Peyer's patch (tissue), 4 donors: ENCODE measurements around the gene CCDC144A. TPM values are rescaled to one million over a fixed set of nuclear protein-coding genes. Genes with fewer than 3 reads are reported as not detected.
"Not testable (repeated sequence)": the region's sequence is repeated elsewhere in the genome, so short reads cannot be mapped to it uniquely, and the experiment has no call there.

Experiments used
- DNase-seq, 3 donors: peaks; one replicate each; pipeline ENCODE4 v3.0.0-alpha.2; 2017 to 2019
- H3K27ac ChIP-seq, 4 donors: fragments of 200-600 bp; sonication (generic); one replicate each; pipeline ENCODE4 v1.5.1; 2016 to 2019
- H3K27me3 ChIP-seq, 2 donors: fragments of 200-600 bp; sonication (generic); one replicate each; pipeline ENCODE4 v1.5.1; 2019
- H3K36me3 ChIP-seq, 3 donors: fragments of 200-600 bp; sonication (generic); one replicate each; pipeline ENCODE4 v1.5.1; 2016 to 2019
- H3K4me1 ChIP-seq, 4 donors: fragments of 200-600 bp; sonication (generic); one replicate each; pipeline ENCODE4 v1.5.1; 2016 to 2019
- H3K4me3 ChIP-seq, 4 donors: fragments of 200-600 bp; sonication (generic); 1 replicate in 3 of 4; 2 replicates in 1 of 4; pipeline ENCODE4 v1.5.1; 2016 to 2019; ENCODE audit warnings: mild to moderate bottlenecking in 1 of 4
- H3K9me3 ChIP-seq, 4 donors: fragments of 200-600 bp; sonication (generic); one replicate each; pipeline ENCODE4 v1.5.1; 2016 to 2019; ENCODE audit warnings: mild to moderate bottlenecking in 1 of 4
- POLR2A ChIP-seq, 2 donors: fragments of 450-650 bp; IDR thresholded peaks; one replicate each; pipeline ENCODE4 v1.5.1; 2017; ENCODE audit warnings: antibody characterized with exemption in 2 of 2, mild to moderate bottlenecking in 2 of 2, moderate library complexity in 2 of 2
- total RNA-seq, 4 donors: library from RNA; depleted of rRNA; stranded (reverse); fragments of >200 nt; gene quantifications; one replicate each; pipeline ENCODE4 v1.1.0, GENCODE V29; 2016
- TF ChIP-seq, protein P1 (sequence below), 6 experiments: fragments of 450-650 bp in 4 of 6; fragments of 200-600 bp in 2 of 6; sonication (generic) in 1 of 6; IDR thresholded peaks; one replicate each; pipeline ENCODE4 v1.5.1; 2017 to 2019; ENCODE audit warnings: antibody characterized with exemption in 6 of 6, mild to moderate bottlenecking in 3 of 6, moderate library complexity in 1 of 6

CCDC144A gene
- total RNA-seq, 4 donors from 2014 or later, result 2.6 to 8.2 (median 4.9) TPM

DNA sequence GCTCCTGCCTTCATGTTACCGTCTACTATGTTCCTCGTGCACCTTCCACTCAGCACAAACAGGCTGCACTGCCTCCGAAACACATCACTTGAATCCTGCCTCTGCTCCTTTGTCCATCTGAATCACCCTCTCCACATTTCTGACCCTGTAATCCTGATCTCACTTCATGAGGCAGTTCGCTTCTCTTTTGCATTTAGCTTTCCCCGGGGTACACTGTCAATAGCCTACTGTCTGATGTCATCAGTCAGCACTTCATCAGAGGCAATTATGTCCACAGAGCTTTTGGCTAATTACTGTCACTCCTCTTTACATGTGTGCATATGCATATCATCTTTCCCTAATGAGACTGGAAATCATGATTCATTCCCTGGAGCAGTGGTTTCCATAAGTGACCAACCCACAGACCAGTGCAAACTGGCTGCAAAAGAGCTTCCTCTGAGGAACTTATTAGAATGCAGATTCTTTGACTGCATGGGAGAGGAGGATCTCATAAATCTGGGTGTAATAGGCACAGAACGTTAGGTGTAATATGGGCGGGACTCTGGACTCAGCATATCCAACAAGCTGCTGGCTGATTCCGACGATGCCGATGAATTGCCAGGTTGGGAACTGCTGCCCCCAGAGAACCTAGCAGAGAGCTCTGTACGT, 99.0 kb downstream of the CCDC144A start:
- H3K9me3 ChIP-seq, H3K4me3 ChIP-seq, H3K27ac ChIP-seq, DNase-seq, H3K27me3 ChIP-seq, H3K36me3 ChIP-seq, H3K4me1 ChIP-seq: not testable (repeated sequence)

DNA sequence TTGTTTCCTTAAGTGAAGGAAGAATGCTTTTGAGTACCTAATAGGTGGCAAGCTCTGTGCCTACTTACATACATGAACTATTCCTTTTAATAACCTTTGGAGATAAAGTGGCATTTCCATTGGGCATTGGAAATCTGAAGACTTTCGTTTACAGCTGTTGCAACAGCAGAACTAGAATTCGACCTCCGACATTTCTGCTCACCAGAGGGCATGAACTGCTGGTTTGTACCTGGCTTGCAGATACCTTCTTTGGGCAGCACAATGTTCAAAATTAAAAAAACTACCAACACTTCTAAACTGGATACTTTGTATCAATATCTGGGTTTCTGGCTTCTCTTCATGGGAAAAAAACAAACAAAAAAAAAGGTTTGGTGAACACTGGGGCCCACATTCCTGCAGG, 99.6 kb downstream of the CCDC144A start:
- H3K27me3 ChIP-seq, H3K27ac ChIP-seq, H3K4me1 ChIP-seq, H3K4me3 ChIP-seq, H3K36me3 ChIP-seq, H3K9me3 ChIP-seq, DNase-seq: not testable (repeated sequence)

DNA sequence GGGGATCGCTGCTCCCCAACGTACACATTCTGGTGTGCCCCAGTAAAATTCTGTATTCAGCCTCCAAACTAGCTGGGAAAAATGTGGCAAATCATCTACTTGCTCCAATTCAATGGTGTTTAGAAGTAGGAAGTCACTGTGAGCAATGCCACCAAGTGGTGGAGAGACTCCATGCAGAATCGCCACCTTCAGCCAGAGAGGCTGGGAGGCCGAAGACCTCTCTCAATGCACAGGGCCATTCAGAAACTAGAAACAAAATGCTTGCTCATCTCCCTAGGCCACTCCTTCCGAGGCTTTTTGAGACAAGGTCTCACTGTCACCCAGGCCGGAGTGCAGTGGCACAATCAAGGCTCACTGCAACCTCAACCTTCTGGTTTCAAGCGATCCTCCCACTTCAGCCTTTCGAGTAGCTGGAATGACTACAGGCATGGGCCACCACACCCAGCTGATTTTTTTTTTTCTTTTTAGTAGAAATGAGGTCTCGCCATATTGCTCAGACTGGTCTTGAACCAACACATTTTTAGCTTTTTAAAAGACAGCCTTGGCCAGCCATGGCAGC, 100.4 kb downstream of the CCDC144A start:
- not testable (repeated sequence) for H3K4me3 ChIP-seq, H3K27me3 ChIP-seq, DNase-seq, H3K36me3 ChIP-seq, H3K27ac ChIP-seq, H3K9me3 ChIP-seq, H3K4me1 ChIP-seq

DNA sequence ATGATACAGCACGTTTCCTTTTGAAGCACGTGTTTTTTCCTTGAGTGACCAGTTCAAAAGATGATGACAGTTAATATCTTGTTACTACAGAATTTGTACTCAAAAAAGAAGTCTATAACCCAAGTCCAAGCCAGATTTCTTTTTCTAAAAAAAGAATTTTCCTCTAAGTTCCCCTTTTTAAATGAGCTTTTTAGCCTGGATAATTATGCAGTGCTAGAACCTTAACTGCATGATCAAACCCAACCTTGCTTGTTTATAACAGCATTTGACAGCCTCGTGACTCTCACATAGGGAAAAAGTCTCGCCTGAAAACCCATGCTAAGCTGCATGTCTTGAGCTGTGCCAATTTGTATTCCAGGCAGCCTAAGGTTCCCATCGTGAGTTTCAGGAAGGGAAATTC, 104.2 kb downstream of the CCDC144A start:
- H3K4me3 ChIP-seq, H3K27ac ChIP-seq, H3K27me3 ChIP-seq, H3K4me1 ChIP-seq, DNase-seq, H3K9me3 ChIP-seq, H3K36me3 ChIP-seq: not testable (repeated sequence)

DNA sequence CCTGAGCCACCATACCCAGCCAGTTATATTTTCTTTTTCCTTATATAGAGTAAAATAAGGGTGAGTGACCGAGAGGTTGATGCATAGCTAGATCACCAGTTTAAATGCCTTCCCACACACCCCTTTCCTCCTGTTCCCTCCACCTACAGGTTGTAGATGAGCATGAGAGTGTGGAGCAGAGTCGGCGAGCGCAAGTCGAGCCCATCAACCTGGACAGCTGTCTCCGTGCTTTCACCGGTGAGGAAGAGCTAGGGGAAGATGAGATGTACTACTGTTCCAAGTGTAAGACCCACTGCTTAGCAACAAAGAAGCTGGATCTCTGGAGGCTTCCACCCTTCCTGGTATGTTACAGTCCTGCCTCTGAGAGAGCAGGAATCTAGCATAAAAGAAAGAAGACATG, 105.9 kb downstream of the CCDC144A start:
- not testable (repeated sequence) for DNase-seq, H3K36me3 ChIP-seq, H3K27ac ChIP-seq, H3K9me3 ChIP-seq, H3K4me3 ChIP-seq, H3K27me3 ChIP-seq, H3K4me1 ChIP-seq

DNA sequence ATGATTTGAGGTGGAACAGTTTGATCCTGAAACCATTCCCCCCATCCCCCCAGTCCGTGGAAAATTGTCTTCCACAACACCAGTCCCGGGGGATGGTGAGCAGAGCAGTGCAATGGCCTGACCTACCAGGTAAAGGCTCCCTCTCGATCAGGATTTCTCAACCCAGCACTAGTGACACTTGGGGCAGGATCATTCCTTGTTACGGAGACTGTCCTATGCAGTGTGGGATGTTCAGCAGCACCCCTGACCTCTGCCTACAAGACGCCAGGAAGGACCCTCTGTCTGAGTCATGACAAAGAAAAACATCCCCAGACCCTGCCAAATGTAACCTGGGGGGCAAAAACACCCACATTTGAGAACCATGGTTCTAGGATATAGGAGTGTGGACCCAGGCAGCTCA, 114.8 kb downstream of the CCDC144A start:
- H3K36me3 ChIP-seq, H3K4me1 ChIP-seq, DNase-seq, H3K27me3 ChIP-seq, H3K4me3 ChIP-seq, H3K9me3 ChIP-seq, H3K27ac ChIP-seq: not testable (repeated sequence)

DNA sequence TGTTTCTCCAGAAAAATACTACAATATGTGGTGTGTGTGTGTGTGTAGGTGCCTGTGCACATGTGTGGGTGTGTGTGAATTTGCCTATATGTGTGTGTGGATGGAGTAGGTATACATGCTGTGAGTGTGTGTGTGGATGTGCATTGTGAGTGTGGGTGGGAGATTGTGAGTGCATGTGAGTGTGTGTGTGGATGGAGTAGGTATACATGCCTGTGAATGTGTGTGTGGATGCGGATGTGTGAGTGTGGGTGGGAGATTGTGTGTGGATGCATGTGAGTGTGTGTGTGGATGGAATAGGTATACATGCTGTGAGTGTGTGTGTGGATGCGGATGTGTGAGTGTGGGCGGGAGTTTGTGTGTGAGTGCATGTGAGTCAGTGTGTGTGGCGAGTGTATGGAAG, 116.6 kb downstream of the CCDC144A start:
- not testable (repeated sequence) for DNase-seq, H3K9me3 ChIP-seq, H3K4me1 ChIP-seq, H3K36me3 ChIP-seq, H3K27ac ChIP-seq, H3K4me3 ChIP-seq, H3K27me3 ChIP-seq

DNA sequence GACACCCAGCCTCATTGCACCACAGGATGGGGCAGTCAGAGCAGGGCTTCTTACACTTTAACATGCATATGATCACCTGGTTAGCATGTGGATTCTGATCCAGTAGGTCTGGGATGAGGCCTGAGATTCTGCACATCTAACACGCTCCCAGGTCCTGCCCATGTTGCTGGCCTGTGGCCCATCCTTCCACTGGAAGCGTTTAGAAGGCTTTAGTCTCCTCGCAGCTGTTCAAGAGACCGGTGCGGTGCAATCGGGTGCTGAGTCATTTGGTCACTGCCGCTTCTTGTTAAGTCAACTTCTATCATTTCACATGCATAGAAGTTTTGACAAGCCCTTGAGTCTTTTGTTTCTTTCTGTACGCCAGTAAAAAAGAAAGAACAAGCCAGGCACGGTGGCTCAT, 117.6 kb downstream of the CCDC144A start:
- not testable (repeated sequence) for H3K27ac ChIP-seq, H3K27me3 ChIP-seq, H3K9me3 ChIP-seq, DNase-seq, H3K4me3 ChIP-seq, H3K4me1 ChIP-seq, H3K36me3 ChIP-seq

DNA sequence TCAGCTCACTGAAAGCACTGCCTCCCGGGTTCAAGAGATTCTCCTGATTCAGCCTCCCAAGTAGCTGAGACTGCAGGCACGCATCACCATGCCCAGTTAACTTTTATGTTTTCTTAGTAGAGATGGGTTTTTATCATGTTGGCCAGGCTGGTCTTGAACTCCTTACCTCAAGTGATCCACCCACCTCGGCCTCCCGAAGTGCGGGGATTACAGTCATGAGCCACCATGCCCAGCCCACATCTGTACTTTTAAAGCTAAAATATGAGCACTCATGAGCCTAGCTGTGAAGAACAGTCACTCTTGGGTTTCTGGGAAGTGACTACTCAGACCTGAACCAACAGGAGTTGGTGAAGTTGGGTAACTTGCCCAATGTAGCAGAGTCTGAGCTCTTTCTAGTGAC, 120.2 kb downstream of the CCDC144A start:
- not testable (repeated sequence) for H3K9me3 ChIP-seq, H3K27me3 ChIP-seq, H3K4me1 ChIP-seq, H3K27ac ChIP-seq, H3K4me3 ChIP-seq, DNase-seq, H3K36me3 ChIP-seq

DNA sequence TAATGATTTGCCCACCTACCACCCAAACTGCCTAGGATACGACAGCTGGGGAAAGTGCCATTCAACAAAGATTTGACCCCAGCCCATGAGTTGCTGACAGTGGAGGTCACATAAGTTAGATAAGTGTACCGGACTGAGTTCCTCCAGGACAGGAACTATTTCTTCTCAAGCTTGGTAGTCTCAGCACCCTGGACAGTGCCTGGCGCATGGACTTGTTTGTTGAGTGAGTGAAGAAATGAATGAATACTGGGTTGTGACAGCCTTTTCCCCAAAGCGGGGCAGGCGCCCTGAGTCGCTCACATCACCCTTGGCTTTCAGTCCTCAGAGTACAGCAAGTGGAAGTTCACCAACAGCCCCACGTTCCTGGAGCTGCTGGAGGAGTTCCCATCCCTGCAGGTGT, 122.1 kb downstream of the CCDC144A start:
- H3K9me3 ChIP-seq, H3K27ac ChIP-seq, H3K36me3 ChIP-seq, H3K27me3 ChIP-seq, DNase-seq, H3K4me1 ChIP-seq, H3K4me3 ChIP-seq: not testable (repeated sequence)

DNA sequence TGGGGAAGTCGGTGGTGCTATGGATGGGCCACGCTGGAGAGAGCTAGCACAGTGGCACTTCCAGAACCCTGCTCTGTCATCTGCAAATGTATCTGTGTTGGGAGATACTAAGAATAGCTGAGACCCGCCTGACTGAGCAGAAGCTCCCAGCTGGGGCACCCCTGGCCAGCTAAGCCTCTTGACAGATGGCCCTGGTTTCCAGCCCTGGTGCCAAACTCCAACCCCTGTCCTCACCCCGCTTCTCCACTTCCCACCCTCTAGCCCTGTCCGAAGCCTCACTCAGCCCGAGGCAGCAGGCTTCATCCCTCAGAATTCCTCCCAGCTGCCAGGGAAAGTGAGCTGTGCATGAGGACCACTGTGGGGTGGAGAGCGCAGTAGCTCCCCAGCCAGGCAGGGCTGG, 124.4 kb downstream of the CCDC144A start:
- H3K4me1 ChIP-seq, result no peaks in the 10 kb centered on the region
- H3K36me3 ChIP-seq, result no peaks in the 10 kb centered on the region
- DNase-seq, result no peak
- no peak overlapping the region for H3K27ac ChIP-seq
- no peak for TF ChIP-seq POLR2A (IDR thresholded peaks at IDR 0.05)
- TF ChIP-seq, protein P1, sequence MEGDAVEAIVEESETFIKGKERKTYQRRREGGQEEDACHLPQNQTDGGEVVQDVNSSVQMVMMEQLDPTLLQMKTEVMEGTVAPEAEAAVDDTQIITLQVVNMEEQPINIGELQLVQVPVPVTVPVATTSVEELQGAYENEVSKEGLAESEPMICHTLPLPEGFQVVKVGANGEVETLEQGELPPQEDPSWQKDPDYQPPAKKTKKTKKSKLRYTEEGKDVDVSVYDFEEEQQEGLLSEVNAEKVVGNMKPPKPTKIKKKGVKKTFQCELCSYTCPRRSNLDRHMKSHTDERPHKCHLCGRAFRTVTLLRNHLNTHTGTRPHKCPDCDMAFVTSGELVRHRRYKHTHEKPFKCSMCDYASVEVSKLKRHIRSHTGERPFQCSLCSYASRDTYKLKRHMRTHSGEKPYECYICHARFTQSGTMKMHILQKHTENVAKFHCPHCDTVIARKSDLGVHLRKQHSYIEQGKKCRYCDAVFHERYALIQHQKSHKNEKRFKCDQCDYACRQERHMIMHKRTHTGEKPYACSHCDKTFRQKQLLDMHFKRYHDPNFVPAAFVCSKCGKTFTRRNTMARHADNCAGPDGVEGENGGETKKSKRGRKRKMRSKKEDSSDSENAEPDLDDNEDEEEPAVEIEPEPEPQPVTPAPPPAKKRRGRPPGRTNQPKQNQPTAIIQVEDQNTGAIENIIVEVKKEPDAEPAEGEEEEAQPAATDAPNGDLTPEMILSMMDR (IDR thresholded peaks at IDR 0.05), result no peak
- no peak overlapping the region for H3K4me3 ChIP-seq
- H3K9me3 ChIP-seq, result no peaks in the 10 kb centered on the region
- H3K27me3 ChIP-seq, result no peaks in the 10 kb centered on the region
